Left kidney (tissue), 2 donors: ENCODE data around the gene JAZF1. TPM values are rescaled to one million over a fixed set of nuclear protein-coding genes. Genes with fewer than 3 reads are reported as not detected.
A peak's percentile ranks its signal among the peaks of the same experiment; 100 is the strongest.

ENCODE experiments used
- DNase-seq: peaks from one replicate; pipeline ENCODE4 v3.0.0-alpha.2; 2013
- polyA plus RNA-seq: library from polyadenylated mRNA; unstranded; fragments of 120-200 nt; gene quantifications from one replicate; pipeline ENCODE4 v1.2.1, GENCODE V29; 2013; ENCODE audit not compliant: insufficient read length

JAZF1 gene
- polyA plus RNA-seq, 1 donor, result 12.6 TPM

- DNase-seq, result no peak
Measured at GRCh38 chr7:28106321-28106829, 74.2 kb downstream of the JAZF1 start.

- DNase-seq, result no peak
Measured at GRCh38 chr7:28105234-28105633, 75.4 kb downstream of the JAZF1 start.

- DNase-seq, result no peak
Measured at GRCh38 chr7:28104811-28105210, 75.8 kb downstream of the JAZF1 start.

GRCh38 chr7:28104041-28104541 is 76.5 kb downstream of the JAZF1 start:
- DNase-seq, result no peak

GRCh38 chr7:28102797-28103196 is 77.8 kb downstream of the JAZF1 start:
- DNase-seq, result no peak

- DNase-seq, result peak; percentile 48
Measured at GRCh38 chr7:28096713-28097112, 83.9 kb downstream of the JAZF1 start.

- no peak for DNase-seq
Measured at GRCh38 chr7:28095231-28095630, 85.4 kb downstream of the JAZF1 start.

- DNase-seq, result peak; percentile 64
Measured at GRCh38 chr7:28093623-28094232, 86.9 kb downstream of the JAZF1 start.

GRCh38 chr7:28091190-28091589 is 89.4 kb downstream of the JAZF1 start:
- no peak for DNase-seq

- no peak for DNase-seq
Measured at GRCh38 chr7:28088901-28089714, 91.5 kb downstream of the JAZF1 start.

GRCh38 chr7:28088032-28088431 is 92.6 kb downstream of the JAZF1 start:
- DNase-seq, result no peak

- no peak for DNase-seq
Measured at GRCh38 chr7:28086198-28086597, 94.4 kb downstream of the JAZF1 start.

GRCh38 chr7:28083998-28084985 is 96.3 kb downstream of the JAZF1 start:
- no peak for DNase-seq

- no peak for DNase-seq
Measured at GRCh38 chr7:28083164-28083997, 97.2 kb downstream of the JAZF1 start.

GRCh38 chr7:28082071-28082470 is 98.5 kb downstream of the JAZF1 start:
- no peak for DNase-seq

- DNase-seq, result no peak
Measured at GRCh38 chr7:28081016-28081415, 99.6 kb downstream of the JAZF1 start.

- DNase-seq, result no peak
Measured at GRCh38 chr7:28078036-28078901, 102.3 kb downstream of the JAZF1 start.

GRCh38 chr7:28077616-28078015 is 103.0 kb downstream of the JAZF1 start:
- no peak for DNase-seq

- DNase-seq, result no peak
Measured at GRCh38 chr7:28076423-28077200, 104.0 kb downstream of the JAZF1 start.
